SU-DHL-6 (cell line): ENCODE measurements around the gene IFI27.

Source experiments
- H2AFZ ChIP-seq: fragments of 200-600 bp; sonication (generic); 2 replicates; pipeline ENCODE4 v1.6.1; 2014; ENCODE audit warnings: low read depth, mild to moderate bottlenecking, moderate library complexity, mixed read lengths, antibody characterized with exemption, low read length; ENCODE audit not compliant: severe bottlenecking
- H3F3A ChIP-seq: fragments of 200-600 bp; shearing (Covaris generic); 2 replicates; pipeline ENCODE4 v1.6.0; 2016; ENCODE audit warnings: antibody characterized with exemption, mild to moderate bottlenecking; ENCODE audit not compliant: insufficient read depth
- H3K27ac ChIP-seq: fragments of 200-600 bp; sonication (generic); 2 replicates; pipeline ENCODE4 v1.5.1; 2016; ENCODE audit warnings: low read depth, mild to moderate bottlenecking, low read length, moderate library complexity, mixed read lengths
- H3K27me3 ChIP-seq: fragments of 200-600 bp; sonication (generic), shearing (Covaris generic); 2 replicates; pipeline ENCODE4 v1.6.0; 2014; ENCODE audit warnings: mild to moderate bottlenecking, low read length
- H3K36me3 ChIP-seq: fragments of 200-600 bp; sonication (generic); 2 replicates; pipeline ENCODE4 v1.6.1; 2014; ENCODE audit warnings: mild to moderate bottlenecking, low read length, mixed read lengths
- H3K4me2 ChIP-seq: fragments of 300-600, 200-600 bp; shearing (Covaris generic), sonication (generic); 2 replicates; pipeline ENCODE4 v1.6.0; 2014; ENCODE audit warnings: low read length, low read depth, mild to moderate bottlenecking; ENCODE audit not compliant: poor library complexity, severe bottlenecking
- H3K4me3 ChIP-seq: fragments of 200-600 bp; sonication (generic); 2 replicates; pipeline ENCODE4 v1.5.1; 2014; ENCODE audit warnings: antibody characterized with exemption, low read length, mild to moderate bottlenecking, mixed read lengths; ENCODE audit not compliant: insufficient read depth, poor library complexity, severe bottlenecking
- H3K79me2 ChIP-seq: fragments of 200-600 bp; sonication (generic); 2 replicates; pipeline ENCODE4 v1.6.1; 2014; ENCODE audit warnings: mild to moderate bottlenecking, low read length, moderate library complexity; ENCODE audit not compliant: insufficient read depth
- H3K9ac ChIP-seq: fragments of 200-600 bp; sonication (generic); 2 replicates; pipeline ENCODE4 v1.7.0; 2014; ENCODE audit warnings: mild to moderate bottlenecking, low read length
- H3K9me2 ChIP-seq: fragments of 200-600 bp; sonication (generic); replicated peaks from 2 replicates; pipeline ENCODE4 v1.6.1; 2014; ENCODE audit warnings: low read length; ENCODE audit not compliant: insufficient read depth
- H3K9me3 ChIP-seq: fragments of 200-600 bp; sonication (generic); 2 replicates; pipeline ENCODE4 v1.6.1; 2014; ENCODE audit warnings: low read length, mixed read lengths; ENCODE audit not compliant: insufficient read depth
- H4K20me1 ChIP-seq: fragments of 200-600 bp; sonication (generic); 2 replicates; pipeline ENCODE4 v1.6.1; 2014; ENCODE audit warnings: low read depth, mild to moderate bottlenecking, antibody characterized with exemption, low read length, moderate library complexity, mixed read lengths
- EZH2phosphoT487 ChIP-seq: fragments of 200-600 bp; sonication (generic), shearing (Covaris generic); conservative IDR thresholded peaks from 2 replicates; pipeline ENCODE4 v1.6.1; 2018; ENCODE audit warnings: mild to moderate bottlenecking, antibody characterized with exemption, low read length, moderate library complexity, mixed read lengths
- TF ChIP-seq, protein P1 (sequence below): fragments of 200-600 bp; sonication (generic); IDR thresholded peaks from one replicate; pipeline ENCODE4 v1.5.1; 2017; ENCODE audit warnings: antibody characterized with exemption, mild to moderate bottlenecking, low read length, moderate library complexity; ENCODE audit not compliant: insufficient read depth, poor library complexity, severe bottlenecking

IFI27 gene

DNA sequence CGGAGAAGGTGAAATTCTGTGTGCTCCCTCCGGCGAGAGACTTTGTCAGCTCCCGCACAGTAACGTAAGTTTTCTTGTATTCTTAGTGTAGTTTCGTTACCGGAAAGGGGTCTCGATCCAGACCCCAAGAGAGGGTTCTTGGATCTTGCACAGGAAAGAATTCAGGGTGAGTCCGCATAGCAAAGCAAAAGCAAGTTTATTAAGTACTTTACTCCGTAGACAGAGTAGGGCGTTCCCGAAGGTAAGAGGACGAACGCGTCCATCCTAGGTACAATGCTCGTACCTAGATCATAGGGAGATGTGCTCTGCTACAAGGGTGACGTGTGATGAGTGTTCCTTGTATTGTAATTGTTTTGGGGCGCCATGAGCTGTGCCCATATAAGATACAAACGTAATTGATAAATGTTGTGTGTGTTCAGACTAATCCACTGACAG is 29.1 kb upstream of the IFI27 start:
- no peak overlapping the region for H3K27ac ChIP-seq
- H3K27me3 ChIP-seq, result no peaks in the 10 kb centered on the region
- H3K36me3 ChIP-seq, result peaks cover 28% of the 10 kb centered on the region

DNA sequence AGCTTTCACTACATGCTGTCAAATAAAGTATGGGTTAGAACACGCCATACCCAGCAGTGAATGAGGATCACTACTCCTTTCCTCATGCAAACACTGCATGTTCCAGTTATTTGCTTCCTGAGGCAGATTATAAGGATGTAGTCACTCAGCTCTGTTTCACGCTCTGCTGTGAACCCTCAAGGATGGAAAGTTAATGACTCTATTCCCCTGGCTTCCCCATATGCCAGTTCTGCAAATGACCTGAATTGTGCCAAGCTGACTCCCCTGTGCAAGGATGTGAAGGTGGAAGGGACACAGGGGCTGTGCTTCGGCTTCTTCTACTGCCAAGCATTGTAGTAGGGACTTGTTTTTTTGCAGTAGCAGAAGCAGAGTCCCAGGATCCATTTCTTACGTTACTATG is 22.6 kb upstream of the IFI27 start:
- H3K4me3 ChIP-seq, result no peak overlapping the region
- no peaks in the 10 kb centered on the region for H3K9me3 ChIP-seq
- TF ChIP-seq, protein P1, sequence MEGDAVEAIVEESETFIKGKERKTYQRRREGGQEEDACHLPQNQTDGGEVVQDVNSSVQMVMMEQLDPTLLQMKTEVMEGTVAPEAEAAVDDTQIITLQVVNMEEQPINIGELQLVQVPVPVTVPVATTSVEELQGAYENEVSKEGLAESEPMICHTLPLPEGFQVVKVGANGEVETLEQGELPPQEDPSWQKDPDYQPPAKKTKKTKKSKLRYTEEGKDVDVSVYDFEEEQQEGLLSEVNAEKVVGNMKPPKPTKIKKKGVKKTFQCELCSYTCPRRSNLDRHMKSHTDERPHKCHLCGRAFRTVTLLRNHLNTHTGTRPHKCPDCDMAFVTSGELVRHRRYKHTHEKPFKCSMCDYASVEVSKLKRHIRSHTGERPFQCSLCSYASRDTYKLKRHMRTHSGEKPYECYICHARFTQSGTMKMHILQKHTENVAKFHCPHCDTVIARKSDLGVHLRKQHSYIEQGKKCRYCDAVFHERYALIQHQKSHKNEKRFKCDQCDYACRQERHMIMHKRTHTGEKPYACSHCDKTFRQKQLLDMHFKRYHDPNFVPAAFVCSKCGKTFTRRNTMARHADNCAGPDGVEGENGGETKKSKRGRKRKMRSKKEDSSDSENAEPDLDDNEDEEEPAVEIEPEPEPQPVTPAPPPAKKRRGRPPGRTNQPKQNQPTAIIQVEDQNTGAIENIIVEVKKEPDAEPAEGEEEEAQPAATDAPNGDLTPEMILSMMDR, result no peak
- TF ChIP-seq EZH2phosphoT487, result no peak
- H3F3A ChIP-seq, result no peaks in the 10 kb centered on the region
- H3K27me3 ChIP-seq, result no peaks in the 10 kb centered on the region
- H3K79me2 ChIP-seq, result no peaks in the 10 kb centered on the region
- no peaks in the 10 kb centered on the region for H3K36me3 ChIP-seq
- no peak overlapping the region for H3K27ac ChIP-seq
- H3K9ac ChIP-seq, result no peak overlapping the region
- no peaks in the 10 kb centered on the region for H4K20me1 ChIP-seq
- no peak overlapping the region for H2AFZ ChIP-seq
- H3K4me2 ChIP-seq, result no peak overlapping the region
- H3K9me2 ChIP-seq, result no peaks in the 10 kb centered on the region

More for the DNA sequence above, 29.1 kb upstream of the IFI27 start:
- Histone ChIP-seq H3F3A (no peaks in the 10 kb centered on the region), H3K9me3 (no peaks in the 10 kb centered on the region), H3K9ac (peak overlapping the region; percentile 93), H4K20me1 (peaks cover 10% of the 10 kb centered on the region; the same call in 1 of the 2 replicates), H3K4me3 (peak overlapping the region; percentile 89), H3K4me2 (peak overlapping the region; percentile 86), H3K79me2 (peaks cover 62% of the 10 kb centered on the region), H2AFZ (peak overlapping the region; percentile 91), H3K9me2 (no peaks in the 10 kb centered on the region)
- TF ChIP-seq, protein P1, result no peak
- no peak for TF ChIP-seq EZH2phosphoT487

DNA sequence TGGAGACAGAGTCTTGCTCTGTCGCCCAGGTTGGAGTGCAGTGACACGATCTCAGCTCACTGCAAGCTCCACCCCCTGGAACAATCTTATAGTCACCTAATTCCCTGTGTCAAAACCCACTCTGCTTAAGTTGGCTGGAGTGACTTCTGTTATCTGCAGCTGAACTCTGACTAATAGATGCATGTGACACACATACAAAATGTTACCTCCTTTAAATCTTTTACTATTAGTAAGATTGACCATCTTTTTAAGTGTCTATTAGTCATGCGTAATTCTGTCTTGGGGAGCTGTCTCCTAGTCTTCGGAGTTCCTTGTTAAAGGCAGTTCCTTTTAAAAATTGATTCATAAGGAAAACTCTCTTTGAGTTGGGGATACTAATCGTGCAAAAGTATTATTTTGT is 22.0 kb upstream of the IFI27 start:
- Histone ChIP-seq H3K9ac (no peak overlapping the region), H3K4me3 (no peak overlapping the region), H3F3A (no peaks in the 10 kb centered on the region), H3K79me2 (no peaks in the 10 kb centered on the region), H3K4me2 (no peak overlapping the region), H3K27ac (no peak overlapping the region), H3K27me3 (no peaks in the 10 kb centered on the region), H2AFZ (no peak overlapping the region), H3K9me2 (no peaks in the 10 kb centered on the region), H4K20me1 (no peaks in the 10 kb centered on the region), H3K9me3 (no peaks in the 10 kb centered on the region), H3K36me3 (no peaks in the 10 kb centered on the region)
- TF ChIP-seq, protein P1, result no peak
- TF ChIP-seq EZH2phosphoT487, result no peak
